Activated CD4-positive, alpha-beta T cell treated with anti-CD3 and anti-CD28 coated beads for 24 hours (primary cell): ENCODE measurements around the gene ERBB4.

Experiments
- DNase-seq, 2 donors: peaks; one replicate each; pipeline ENCODE4 v3.0.0-alpha.2; 2020; ENCODE audit warnings: low read depth in 2 of 2

Gene ERBB4

DNA sequence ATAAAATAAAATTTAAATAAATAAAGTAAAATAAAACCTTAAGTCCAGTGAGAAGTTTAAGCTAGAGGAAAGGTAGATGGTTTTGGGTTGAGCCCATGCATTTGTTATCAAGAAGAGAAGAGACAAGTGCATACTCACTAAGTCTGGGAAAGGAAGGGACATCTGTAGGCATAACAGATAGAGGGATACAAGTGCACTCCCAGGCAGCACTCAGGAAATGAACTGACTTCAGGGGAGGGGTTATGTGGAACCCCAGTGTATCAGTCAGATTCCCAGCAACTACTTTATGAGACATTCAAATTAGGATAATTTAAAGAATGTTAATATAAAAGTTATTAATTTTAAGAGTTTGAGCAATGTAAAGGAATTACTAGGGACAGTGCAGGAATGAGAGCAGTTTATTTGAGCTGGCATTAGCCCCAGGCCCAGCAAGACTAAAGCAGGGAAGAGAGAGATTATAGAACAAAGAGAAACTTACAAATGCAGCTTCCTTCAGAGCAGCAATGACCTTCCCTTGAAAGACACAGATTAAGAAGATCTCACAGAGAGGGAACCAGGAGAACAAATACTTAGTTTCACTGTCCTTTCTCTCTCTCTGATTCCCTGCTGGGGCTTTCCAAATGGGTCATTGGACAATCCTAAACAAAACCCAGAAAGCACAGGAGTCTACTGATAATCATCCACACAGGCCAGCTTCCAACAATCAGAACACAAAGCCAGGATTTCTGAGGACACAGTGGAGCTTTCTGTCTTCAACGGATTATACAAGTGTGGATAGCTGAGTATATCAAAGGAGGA, 109.7 kb downstream of the ERBB4 start:
- no peak for DNase-seq

DNA sequence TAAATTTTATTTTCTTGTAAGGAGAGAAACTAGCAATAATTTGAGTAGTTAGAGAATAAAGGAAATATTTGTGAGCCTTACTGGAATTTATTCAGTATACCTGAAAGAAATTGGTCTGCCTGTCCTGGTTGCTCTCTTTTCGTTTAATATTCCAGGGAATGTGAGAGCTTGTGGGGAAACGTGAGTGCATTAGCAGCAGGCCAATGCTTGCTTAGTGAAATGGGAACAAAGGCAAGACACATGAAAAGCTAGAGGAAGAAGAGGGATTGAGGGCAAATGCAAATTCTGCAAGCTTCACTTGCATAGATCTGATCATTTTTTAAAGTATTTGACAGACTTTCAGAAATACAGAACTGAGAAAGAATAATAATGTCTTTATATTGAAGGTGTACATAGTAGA, 111.0 kb downstream of the ERBB4 start:
- DNase-seq: no peak

DNA sequence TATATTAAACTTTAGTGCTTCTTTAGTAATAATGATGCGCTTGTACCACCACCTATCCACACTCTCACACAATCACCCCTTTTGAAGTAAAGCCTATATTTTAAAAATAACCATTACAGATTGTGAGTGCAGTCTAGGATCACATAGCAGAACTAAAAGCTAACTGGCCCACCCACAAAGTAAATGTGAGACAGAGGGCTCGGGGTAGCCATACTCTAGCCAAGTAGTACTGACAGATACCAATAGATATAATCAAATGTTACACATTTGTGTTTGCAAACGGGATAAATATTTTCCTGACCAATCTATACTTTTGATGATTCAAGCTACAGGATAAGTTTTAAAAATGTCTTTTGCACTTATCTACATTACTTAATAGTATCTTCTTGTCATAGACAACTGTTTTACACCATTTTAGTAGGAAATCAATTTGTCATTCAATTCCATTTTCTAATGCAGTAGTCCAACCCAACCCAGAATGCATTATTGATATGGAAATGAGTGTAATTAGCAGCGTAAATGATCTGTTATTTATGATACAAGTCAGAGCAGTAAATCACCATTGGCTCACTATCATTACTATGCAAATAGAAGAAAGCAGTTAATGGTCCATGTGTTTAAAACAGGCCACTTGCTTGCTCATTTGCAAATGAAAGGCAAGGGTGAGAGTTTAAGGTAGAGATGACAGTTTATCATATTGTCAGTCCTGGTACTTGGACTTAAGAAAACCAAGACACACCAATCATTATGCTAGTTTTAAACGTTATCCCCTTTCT, 111.8 kb downstream of the ERBB4 start:
- DNase-seq: no peak

DNA sequence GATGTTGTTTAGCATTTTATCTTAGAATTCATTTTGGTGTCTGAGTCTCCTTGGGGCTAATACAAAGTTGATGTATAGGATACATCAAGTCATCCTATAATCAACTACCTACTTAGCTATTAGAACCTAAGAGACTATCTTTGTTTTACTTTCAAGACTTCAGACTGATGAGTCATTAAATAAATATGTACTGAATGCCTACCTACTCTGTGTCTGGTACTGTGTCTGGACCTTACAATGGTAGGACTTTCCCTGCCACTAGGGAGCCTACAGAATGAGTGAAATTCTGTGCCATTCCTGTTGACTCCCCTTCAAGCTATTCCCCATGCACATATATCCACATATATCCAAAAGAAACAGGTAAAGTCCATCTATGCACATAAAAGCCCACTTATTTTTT, 114.5 kb downstream of the ERBB4 start:
- no peak for DNase-seq

DNA sequence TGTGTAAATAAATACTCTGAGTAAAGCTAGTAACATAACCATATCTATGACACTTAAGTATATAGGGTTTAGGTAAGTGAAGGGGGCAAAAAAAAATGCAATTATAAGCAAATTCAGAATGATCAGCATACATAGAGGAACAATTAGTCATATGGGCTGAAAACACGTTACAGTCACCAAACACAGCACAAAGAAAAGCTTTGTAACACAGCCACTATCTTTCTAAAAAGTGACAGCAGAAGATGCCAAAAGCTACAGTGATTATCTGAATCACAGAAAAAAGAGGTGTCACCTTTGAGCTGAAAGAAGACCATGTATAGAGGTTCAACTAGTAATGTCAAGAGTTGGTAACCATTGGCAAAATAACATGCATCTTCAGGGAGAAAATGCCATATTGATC, 115.5 kb downstream of the ERBB4 start:
- DNase-seq: no peak

DNA sequence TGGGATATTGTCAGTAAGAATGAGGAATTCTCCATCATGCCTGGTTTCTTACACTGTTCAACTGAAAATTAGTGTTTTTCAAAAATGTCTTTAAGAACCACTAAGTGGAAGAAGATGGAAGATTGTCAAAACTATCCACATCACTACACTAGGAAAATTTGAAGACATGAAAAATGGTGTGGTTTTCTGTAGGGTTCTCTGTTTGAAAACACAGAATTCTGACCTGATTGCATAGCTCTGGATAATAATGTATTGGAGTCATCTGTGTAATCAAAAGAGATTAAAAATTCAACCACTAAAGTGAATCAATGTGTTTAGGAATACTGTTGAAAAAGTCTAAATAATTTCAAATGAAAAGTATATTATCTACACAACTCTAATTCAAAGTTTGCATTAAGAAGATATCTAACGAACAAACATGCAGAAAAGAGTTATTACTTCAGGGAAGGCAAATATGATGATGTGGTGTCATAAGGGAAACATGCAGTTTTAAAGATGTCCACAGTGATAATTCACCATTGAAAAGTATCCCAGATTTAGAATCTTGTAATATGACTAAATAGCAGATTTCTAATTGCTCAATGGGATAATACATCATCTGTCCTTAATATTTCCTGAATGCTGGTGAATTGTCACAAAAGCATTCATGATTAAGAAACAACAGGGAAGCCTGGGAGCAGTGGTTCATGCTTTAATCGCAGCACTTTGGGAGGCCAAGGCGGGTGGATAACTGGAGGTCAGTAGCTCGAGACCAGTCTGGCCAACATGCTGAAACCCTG, 116.9 kb downstream of the ERBB4 start:
- DNase-seq: no peak

DNA sequence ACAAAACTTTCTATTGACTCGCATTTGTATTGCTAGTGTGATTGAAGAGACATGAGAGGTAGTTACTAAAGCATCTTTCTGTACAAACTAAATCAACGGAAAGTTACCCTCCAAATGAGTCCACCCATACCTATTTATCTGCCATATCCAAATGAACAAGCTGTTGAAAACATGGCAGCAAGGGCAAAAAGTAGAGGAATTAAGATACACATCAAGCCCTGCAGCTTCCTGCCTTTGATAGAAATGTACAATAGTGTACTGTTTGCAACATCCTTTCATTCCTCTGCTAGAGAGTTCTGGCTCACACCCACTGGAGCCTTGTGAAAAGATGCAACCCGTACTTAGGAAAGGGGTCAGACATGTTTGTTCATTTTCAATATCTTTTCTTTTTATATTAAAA, 122.5 kb downstream of the ERBB4 start:
- DNase-seq: no peak

DNA sequence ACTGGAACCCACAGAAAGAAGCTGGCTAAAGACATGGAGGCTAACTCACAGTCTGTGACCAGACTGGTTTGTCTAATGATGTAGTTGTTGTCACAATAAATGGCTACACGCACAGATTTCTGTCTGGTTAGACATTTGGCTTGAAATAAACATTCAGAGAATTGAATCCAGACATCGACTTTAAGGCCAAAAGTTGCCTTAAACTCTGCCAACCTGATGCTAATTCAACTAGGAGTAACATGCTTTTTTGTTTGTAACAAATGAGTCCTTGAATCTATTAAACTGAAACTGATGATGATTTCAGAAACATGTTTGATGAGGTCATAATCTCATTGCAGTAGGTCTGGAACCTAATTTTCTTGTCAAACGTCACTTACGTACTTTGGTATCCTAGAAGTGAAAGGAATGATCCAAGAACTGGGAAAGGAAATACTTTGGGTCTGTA, 123.8 kb downstream of the ERBB4 start:
- DNase-seq: no peak

DNA sequence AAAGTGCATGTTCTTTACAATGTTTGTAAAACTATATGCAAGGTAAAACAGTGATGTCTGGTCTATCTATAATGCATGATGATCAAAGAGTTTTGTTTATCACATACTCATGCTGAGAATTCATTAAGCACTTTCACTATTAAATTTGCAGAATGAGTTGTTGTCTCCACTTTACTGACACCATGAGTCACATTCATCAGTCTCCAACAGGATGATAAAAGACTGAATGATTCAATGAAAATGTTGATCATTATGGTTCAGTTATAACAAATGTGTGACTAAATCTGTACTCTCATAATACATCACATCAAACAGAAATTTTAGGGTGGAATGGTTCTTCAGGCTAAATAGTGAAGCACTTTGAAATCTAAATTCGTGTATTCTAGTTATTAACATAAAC, 129.0 kb downstream of the ERBB4 start:
- DNase-seq: no peak

DNA sequence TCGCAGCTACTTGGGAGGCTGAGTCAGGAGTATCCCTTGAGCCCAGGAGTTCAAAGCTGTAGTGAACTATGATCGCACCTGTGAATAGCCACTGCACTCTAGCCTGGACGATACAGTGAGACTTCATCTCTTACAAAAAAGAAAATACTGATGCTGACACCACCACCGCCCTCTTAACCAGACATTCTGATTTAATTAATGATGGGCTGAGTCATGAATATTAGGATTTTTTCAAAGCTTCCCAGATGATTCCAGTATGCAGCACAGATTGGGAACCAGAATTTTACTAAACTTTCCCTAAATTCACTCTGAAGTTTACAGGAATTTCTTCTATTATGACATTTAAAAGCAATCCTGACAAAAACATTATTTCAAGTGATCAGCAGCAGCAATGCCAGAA, 130.1 kb downstream of the ERBB4 start:
- no peak for DNase-seq

DNA sequence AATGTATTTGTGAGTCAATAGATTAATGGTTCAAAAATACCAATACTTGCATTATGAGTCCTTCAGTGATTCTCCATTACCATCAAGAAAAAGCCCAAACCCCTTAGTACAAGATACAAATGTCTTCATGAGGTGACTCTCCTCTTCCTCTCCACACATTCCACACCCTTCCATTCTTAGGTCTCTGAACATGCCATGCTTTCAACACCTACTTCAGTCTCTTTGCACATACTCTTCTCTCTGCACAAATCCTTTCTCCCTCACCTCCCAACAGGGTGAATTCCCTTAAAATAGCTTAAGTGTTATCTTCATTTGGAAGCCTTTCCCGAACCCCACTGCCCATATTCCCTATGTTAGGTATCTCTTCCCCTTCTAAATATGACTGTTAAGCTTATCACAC, 131.9 kb downstream of the ERBB4 start:
- no peak for DNase-seq

DNA sequence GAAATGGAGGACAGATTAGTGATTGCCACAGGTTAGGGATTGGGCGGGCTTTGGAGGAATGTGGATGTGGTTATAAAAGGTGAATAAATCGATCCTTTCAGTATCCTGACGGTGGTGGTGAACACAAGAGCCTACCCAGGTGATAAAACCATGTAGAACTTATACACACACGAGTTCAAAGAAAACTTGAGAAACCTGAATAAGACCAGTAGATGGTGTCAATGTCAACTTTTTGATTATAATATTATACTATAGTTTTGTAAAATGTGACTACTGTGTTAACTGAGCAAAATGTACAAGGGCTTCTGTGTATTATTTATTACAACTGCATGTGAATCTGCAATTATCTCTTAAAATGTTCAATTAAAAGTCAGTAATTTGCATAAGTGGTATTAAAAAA, 136.3 kb downstream of the ERBB4 start:
- DNase-seq: no peak

DNA sequence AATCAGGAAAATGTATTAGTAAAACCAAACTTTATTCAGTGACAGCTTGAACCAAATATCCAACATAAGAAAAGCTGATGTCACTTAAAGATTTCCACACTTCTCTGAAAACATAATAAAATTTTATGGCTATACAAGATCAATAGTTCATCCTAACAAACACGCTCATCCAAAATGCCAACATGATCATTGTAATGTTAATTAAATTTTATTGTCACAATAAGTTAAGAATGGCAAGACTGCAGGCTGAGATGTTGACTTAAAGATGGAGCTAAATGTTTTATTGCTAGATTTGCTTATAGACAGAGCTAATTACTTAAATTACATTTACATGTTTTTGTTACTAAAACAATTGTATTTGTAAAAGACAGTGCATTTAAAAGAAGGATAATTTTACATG, 140.3 kb downstream of the ERBB4 start:
- no peak for DNase-seq

DNA sequence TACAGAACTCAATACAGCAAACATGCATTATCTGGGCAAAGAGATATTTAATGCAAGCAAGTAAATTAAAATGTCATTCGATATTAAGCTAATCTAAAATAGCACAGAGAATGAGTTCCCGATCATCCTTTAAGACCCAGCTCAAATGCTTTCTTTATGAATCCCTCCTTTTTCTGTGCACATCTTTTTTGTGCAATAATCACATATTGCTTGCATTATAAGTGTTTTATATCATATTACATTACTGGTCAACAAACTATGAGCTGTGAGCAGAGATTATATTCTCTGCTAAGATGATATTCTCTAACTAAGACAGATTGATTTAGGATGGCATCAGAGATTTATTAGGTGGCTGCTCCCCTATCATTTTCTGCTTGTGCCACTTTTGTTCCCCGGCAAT, 146.1 kb downstream of the ERBB4 start:
- DNase-seq: no peak

DNA sequence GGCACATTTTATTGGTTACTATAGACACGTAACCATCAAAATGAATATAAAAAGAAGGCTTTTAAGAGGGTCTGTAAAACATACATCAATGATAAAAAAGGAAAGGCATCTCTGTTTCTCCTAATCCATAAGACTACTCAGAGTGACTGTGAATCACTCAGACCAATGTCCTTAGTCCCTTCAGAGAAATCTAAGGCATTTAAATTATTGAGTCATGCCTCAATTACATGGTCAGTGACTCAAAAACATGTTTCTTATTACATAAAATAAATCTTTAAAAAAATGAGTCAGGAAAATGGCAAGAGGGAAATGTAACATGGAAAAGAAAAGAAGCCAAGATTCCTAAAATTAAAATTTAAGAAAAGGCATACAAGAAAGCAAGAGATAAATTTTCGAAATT, 146.6 kb downstream of the ERBB4 start:
- no peak for DNase-seq

DNA sequence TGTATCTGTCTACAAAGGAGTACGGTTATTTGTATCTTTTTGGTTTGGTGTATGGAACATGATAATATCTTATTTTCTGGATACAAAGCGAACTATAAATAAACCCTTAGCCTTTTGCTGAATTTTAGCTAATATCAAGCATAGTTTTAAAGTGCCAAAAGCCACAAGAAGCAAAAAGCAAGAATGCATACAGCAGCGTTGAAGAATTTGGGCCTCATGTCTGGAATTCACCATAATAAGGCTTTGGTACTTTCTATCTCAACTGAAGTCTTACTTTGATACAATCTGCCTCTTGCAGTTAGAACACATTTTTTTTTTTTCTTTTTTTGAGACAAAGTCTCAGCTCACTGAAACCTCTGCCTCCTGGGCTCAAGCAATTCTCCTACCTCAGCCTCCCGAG, 151.5 kb downstream of the ERBB4 start:
- no peak for DNase-seq

DNA sequence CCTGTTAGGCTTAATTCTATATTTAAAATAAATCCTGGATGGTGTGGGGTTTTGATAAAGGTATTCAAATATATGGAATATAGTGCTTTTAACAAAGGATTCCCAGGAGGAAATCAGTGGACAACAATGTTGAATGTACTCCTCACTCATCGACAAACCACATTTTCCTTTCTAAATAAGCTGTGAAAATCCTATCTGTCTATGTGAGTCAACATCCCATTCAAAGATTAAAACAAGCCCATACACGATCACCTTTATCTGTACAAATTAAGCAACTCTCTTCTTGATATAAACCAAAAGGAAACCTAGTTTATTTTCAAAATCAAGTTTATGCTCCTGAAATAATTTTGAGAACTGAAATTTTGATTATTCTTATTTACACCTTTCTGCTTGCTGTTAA, 153.4 kb downstream of the ERBB4 start:
- no peak for DNase-seq

DNA sequence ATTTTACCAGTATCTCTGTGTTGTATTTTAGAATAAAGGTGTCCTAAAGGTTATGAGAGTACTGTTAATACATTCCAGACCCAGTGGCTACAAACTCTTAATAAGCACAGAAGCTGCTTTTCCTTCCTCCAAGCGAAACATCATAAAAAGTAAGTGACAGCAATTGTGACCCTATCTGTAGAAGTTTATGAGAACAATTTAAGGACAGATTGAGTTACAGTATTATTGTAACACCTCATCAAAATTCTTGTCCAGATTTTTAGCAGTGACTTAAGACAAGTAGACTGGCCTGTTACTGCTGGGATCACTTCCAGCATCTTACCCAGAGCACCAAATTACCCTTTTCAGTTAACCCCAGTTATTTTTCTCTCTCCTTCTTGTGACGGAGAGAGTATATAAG, 154.6 kb downstream of the ERBB4 start:
- no peak for DNase-seq

DNA sequence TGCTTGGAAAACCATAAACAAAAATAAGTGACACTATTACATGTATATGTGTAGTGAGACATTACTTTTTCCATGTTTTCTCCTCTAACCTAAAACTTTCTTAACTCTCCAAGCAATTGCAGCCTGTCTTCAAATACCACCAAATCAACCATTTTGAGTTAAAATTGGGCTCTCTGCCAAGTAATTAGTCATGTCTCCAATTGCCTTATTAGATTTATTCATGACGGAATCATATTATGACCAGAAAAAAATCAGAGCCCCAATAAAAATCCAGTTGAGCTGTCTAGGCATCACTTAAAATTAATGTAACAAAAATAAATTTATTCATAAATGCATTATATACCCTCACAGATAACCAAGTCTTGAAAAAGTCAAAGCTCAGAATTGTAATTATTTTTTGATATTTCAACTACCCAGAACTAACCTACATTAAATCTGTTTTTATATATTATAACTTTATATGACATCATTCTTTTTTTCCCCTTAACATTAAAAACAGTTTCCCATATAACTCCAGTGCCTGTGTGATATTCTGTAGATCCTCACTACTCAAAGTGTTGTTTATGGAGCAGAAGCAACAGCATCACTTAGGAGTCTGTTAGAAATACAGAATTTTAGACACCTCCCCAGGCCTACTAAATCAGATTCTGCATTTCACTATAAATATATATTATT, 157.0 kb downstream of the ERBB4 start:
- DNase-seq: no peak

DNA sequence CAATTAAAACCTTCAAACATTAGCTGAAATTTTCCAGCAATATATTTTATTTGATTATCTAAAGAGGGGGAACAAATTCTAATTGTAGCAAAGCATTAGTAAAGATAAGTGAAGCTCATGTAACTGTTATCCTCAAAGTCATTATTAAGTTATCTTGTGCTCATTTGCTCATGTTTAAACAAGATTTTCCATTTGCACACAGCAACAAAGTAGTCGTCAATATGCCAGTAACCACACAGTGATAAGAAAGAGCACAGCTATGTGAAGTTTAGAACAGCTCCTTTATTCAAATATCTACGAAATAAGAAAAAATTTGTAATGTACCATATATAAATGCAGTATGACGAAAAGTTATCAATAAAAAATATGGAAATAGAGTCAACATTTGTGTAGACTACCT, 159.5 kb downstream of the ERBB4 start:
- DNase-seq: no peak

DNA sequence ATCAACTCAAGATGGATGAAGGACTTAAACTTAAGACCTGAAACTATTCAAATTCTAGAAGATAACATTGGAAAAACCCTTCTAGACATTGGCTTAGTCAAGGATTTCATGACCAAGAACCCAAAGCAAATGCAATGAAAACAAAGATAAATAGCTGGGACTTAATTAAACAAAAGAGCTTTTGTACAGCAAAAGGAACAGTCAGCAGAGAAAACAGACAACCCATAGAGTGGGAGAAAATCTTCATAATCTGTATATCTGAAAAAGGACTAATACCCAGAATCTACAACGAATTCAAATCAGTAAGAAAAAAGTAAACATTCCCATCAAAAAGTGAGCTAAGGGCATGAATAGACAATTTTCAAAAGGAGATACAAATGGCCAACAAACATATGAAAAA, 171.2 kb downstream of the ERBB4 start:
- no peak for DNase-seq
